ENCODE results near the gene ACSL1. TPM values are rescaled to one million over a fixed set of nuclear protein-coding genes. Genes with fewer than 3 reads are reported as not detected.

Gene ACSL1
- total and polyA plus RNA-seq, 2 of the 8 experiments (the other 6 are each of a cell fraction or from before 2014, with no cell fraction given) = 2.3 to 8.7 TPM

- TF ChIP-seq CHD7 (IDR thresholded peaks at IDR 0.05; ENCODE audit: insufficient replicate concordance, low read length) = no peak
- no peak for TF ChIP-seq CTCF (IDR thresholded peaks at IDR 0.05; ENCODE audit: control extremely low read depth in 1 of 3, insufficient read depth in 1 of 3, low read depth in 1 of 3, low read length in 3 of 3)
- no peak for TF ChIP-seq SP4 (IDR thresholded peaks at IDR 0.05; ENCODE audit: low read length)
- no peak for TF ChIP-seq BRCA1 (IDR thresholded peaks at IDR 0.05; ENCODE audit: low read depth, low read length)
Measured at GRCh38 chr4:184811526-184812198, 14.1 kb downstream of the ACSL1 start (continued).

Measured in H1 (cell line).